Suprapubic skin (tissue), 4 donors: ENCODE results near the gene SPTA1. TPM values are rescaled to one million over a fixed set of nuclear protein-coding genes. Genes with fewer than 3 reads are reported as not detected.

Source experiments
- DNase-seq, 2 donors: peaks; one replicate each; pipeline ENCODE4 v3.0.0-alpha.2; 2019; ENCODE audit warnings: low spot score in 2 of 2
- H3K27ac ChIP-seq: fragments of 200-600 bp; sonication (generic); one replicate; pipeline ENCODE4 v1.5.1; 2019
- H3K27me3 ChIP-seq: fragments of 200-600 bp; sonication (generic); one replicate; pipeline ENCODE4 v1.5.1; 2019
- H3K36me3 ChIP-seq: fragments of 200-600 bp; sonication (generic); one replicate; pipeline ENCODE4 v1.5.1; 2019
- H3K4me1 ChIP-seq: fragments of 200-600 bp; sonication (generic); one replicate; pipeline ENCODE4 v1.5.1; 2019
- H3K4me3 ChIP-seq: fragments of 200-600 bp; sonication (generic); one replicate; pipeline ENCODE4 v1.5.1; 2019; ENCODE audit warnings: mild to moderate bottlenecking
- H3K9me3 ChIP-seq: fragments of 200-600 bp; sonication (generic); one replicate; pipeline ENCODE4 v1.5.1; 2019
- EP300 ChIP-seq: sonication (generic); formaldehyde crosslinking; IDR thresholded peaks from one replicate; pipeline ENCODE4 v1.6.1; 2017; ENCODE audit warnings: antibody characterized with exemption
- POLR2A ChIP-seq, 2 donors: fragments of 450-650 bp; IDR thresholded peaks; one replicate each; pipeline ENCODE4 v1.6.1; 2017; ENCODE audit warnings: antibody characterized with exemption in 2 of 2, mild to moderate bottlenecking in 2 of 2, moderate library complexity in 2 of 2
- POLR2AphosphoS5 ChIP-seq, 3 donors: sonication (generic); formaldehyde crosslinking; IDR thresholded peaks; one replicate each; pipeline ENCODE4 v1.6.1; 2017; ENCODE audit warnings: antibody characterized with exemption in 3 of 3
- WGBS: methylation state at CpG from one replicate; pipeline ENCODE4 v1.1.5; 2018; 5-methylcytosine and 5-hydroxymethylcytosine counted together
- total RNA-seq, 4 donors: library from RNA; depleted of rRNA; stranded (reverse); fragments of >200 nt; gene quantifications; one replicate each; pipeline ENCODE4 v1.1.0, GENCODE V29; 2016
- TF ChIP-seq, protein P1 (sequence below), 2 donors: fragments of 200-600 bp in 1 of 2; fragments of 450-650 bp in 1 of 2; sonication (generic) in 1 of 2; IDR thresholded peaks; one replicate each; pipeline ENCODE4 v1.5.1; 2016 to 2019; ENCODE audit warnings: antibody characterized with exemption in 2 of 2, mild to moderate bottlenecking in 1 of 2, moderate library complexity in 1 of 2

SPTA1 gene
- total RNA-seq, result under 1 TPM in 1 of 4 donors, not detected in 3; 0.24 TPM

DNA sequence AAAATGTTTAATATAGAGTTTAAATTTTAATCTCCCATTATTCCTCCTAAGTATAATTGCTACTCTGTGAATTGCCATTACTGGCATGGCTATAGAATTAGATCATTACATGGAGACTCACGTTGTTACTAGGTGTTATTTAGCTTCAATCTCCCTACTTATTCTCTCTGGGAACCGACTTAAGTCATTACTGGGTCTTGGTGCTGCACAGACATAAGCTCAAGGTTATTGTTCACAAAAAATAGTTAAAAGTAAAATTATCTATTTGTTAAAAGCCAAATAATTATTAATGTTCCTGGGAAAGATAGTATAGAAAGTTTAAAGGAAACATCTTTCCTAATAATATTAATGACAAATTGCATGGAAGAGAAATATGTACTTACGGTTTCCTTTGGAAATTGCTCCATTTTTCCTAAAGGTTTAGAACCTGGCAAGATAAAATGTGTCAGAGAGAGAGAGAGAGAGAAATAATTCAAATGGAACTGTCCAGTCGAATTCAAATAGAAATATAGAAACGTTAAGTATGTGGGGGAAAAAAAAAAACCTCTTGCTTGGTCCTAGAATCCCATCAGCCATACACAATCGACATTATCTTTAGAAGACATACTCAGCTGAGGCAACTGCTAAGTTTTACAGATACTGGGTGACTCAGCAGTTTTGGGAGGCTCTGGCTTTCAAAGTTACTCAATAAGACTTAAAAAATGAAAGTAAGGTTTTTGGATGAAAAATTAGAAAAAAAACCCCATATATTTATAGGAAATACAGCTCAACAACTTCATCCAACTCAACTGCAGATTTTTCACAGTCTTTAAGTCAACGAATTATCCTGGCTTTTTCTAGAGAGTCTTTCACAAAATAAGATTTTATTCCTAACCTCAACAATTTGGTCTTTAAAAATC is at the start of gene SPTA1:
SPTA1 (minus strand) TSS at position 605 of the 899 bp plus-strand sequence; CDS start at position 407, 198 bp downstream.
- Histone ChIP-seq H3K27ac (no peak within 1 kb of the TSS), H3K9me3 (no peaks in the 10 kb centered on the region), H3K36me3 (no peaks in the 10 kb centered on the region), H3K27me3 (no peaks in the 10 kb centered on the region), H3K4me1 (no peaks in the 10 kb centered on the region), H3K4me3 (no peak within 1 kb of the TSS)
- TF ChIP-seq EP300 (no peak), POLR2AphosphoS5 (IDR thresholded peaks at IDR 0.05) (no peak), POLR2A (IDR thresholded peaks at IDR 0.05) (no peak)
- TF ChIP-seq, protein P1, sequence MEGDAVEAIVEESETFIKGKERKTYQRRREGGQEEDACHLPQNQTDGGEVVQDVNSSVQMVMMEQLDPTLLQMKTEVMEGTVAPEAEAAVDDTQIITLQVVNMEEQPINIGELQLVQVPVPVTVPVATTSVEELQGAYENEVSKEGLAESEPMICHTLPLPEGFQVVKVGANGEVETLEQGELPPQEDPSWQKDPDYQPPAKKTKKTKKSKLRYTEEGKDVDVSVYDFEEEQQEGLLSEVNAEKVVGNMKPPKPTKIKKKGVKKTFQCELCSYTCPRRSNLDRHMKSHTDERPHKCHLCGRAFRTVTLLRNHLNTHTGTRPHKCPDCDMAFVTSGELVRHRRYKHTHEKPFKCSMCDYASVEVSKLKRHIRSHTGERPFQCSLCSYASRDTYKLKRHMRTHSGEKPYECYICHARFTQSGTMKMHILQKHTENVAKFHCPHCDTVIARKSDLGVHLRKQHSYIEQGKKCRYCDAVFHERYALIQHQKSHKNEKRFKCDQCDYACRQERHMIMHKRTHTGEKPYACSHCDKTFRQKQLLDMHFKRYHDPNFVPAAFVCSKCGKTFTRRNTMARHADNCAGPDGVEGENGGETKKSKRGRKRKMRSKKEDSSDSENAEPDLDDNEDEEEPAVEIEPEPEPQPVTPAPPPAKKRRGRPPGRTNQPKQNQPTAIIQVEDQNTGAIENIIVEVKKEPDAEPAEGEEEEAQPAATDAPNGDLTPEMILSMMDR (IDR thresholded peaks at IDR 0.05), result no peak
- 61% methylated on average over 7 of the region's 7 CpGs for WGBS
- DNase-seq, result no peak

- Histone ChIP-seq H3K4me3 (no peak overlapping the region), H3K9me3 (no peaks in the 10 kb centered on the region), H3K27ac (no peak overlapping the region), H3K36me3 (no peaks in the 10 kb centered on the region), H3K27me3 (peaks cover 3% of the 10 kb centered on the region), H3K4me1 (no peaks in the 10 kb centered on the region)
- DNase-seq, result no peak
- TF ChIP-seq POLR2A (IDR thresholded peaks at IDR 0.05) (no peak), EP300 (no peak), POLR2AphosphoS5 (IDR thresholded peaks at IDR 0.05) (no peak)
- TF ChIP-seq, protein P1 (IDR thresholded peaks at IDR 0.05), result no peak
Measured at GRCh38 chr1:158735848-158736247, 49.3 kb upstream of the SPTA1 start.

DNA sequence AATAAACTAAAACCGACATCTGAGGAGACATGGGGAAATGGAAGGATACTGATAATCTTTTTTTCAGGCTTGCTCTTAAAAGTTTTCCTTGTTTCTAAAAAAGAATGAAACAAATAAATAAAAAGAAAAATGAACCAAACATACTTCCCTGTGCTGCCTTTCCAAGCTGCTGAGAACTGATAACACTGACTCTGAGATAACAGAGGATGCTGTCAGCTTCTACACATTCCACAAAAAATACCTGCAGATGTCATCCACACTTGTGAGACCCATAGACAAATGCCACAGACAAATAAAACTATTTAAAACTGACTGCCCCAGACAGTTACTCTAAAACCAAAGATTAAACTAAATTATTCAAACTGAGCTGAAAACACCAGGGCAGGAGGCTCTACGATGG is 46.0 kb upstream of the SPTA1 start:
- Histone ChIP-seq H3K9me3 (no peaks in the 10 kb centered on the region), H3K27ac (no peak overlapping the region), H3K4me3 (no peak overlapping the region), H3K27me3 (peaks cover 3% of the 10 kb centered on the region), H3K36me3 (no peaks in the 10 kb centered on the region), H3K4me1 (no peaks in the 10 kb centered on the region)
- no peak for TF ChIP-seq POLR2A (IDR thresholded peaks at IDR 0.05)
- TF ChIP-seq, protein P1 (IDR thresholded peaks at IDR 0.05), result no peak
- TF ChIP-seq POLR2AphosphoS5 (IDR thresholded peaks at IDR 0.05), result no peak
- no peak for TF ChIP-seq EP300
- 55% methylated on average over 2 of the region's 2 CpGs for WGBS
- no peak for DNase-seq

DNA sequence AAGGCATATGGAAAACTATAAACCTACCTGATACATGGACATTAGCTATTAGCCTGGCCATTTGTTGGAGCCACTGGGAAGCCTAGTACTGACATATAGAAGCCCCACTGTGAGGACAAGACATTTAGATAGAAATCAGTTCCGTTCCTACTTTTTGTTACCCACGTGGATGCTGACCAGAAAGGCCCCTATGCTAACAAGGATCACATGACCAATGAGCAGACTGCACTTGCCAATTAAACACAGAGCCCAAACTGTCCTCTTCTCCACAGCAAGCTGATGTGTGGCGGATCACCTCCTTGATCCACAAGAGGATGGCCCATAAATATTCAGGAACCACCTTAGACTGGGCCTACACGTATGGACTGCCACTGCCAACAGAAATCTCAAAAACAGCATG is 45.2 kb upstream of the SPTA1 start:
- Histone ChIP-seq H3K4me1 (no peaks in the 10 kb centered on the region), H3K27ac (no peak overlapping the region), H3K9me3 (no peaks in the 10 kb centered on the region), H3K4me3 (no peak overlapping the region), H3K27me3 (peaks cover 3% of the 10 kb centered on the region), H3K36me3 (no peaks in the 10 kb centered on the region)
- TF ChIP-seq POLR2A (IDR thresholded peaks at IDR 0.05) (no peak), POLR2AphosphoS5 (IDR thresholded peaks at IDR 0.05) (no peak)
- TF ChIP-seq, protein P1 (IDR thresholded peaks at IDR 0.05), result no peak
- no peak for DNase-seq
- 75% methylated on average over 4 of the region's 4 CpGs for WGBS

DNA sequence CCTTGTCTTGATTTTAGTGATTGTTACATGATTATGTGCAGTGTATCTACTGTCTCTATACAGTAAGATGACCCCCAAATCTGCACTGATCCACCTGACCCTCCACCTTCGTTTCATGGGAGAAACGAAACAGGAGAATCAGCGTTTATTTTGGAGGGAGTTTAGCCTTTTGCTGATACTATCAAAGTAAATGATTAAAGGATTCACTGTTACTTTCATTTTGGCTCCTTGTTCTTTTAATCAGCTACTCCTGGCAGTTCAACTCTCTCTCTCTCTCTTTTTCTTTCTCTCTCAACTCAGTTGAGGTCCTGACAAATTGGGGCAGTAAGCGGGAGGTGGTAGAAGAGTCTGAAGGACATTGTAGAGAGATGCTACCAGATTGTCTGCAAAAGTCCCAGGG is 43.9 kb upstream of the SPTA1 start:
- no peak overlapping the region for H3K4me3 ChIP-seq
- no peaks in the 10 kb centered on the region for H3K9me3 ChIP-seq
- no peak overlapping the region for H3K27ac ChIP-seq
- no peaks in the 10 kb centered on the region for H3K36me3 ChIP-seq
- no peak for DNase-seq
- no peaks in the 10 kb centered on the region for H3K4me1 ChIP-seq
- WGBS, result 61% methylated on average over 4 of the region's 4 CpGs
- TF ChIP-seq POLR2A (IDR thresholded peaks at IDR 0.05) (no peak), POLR2AphosphoS5 (IDR thresholded peaks at IDR 0.05) (no peak), EP300 (no peak)
- TF ChIP-seq, protein P1 (IDR thresholded peaks at IDR 0.05), result no peak
- H3K27me3 ChIP-seq, result peaks cover 3% of the 10 kb centered on the region
